A673 (cell line): ENCODE measurements around the gene FLT3. TPM values are rescaled to one million over a fixed set of nuclear protein-coding genes. Genes with fewer than 3 reads are reported as not detected.

Experiments used
- BruUV-seq: library from RNA; stranded (reverse); fragments of 400-500 nt; replicated peaks from 2 replicates; lab custom pipeline; 2021; lab: Mats Ljungman, UMichigan
- CTCF ChIA-PET: fragments of 300-600 bp; sonication (Branson Sonifier 250); formaldehyde crosslinking; loops from one replicate; lab custom pipeline; 2022; ENCODE audit warnings: antibody characterized with exemption; lab: Charles Lee
- POLR2A ChIA-PET: fragments of 300-600 bp; sonication (Branson Sonifier 250); formaldehyde crosslinking; loops from one replicate; lab custom pipeline; 2022; ENCODE audit warnings: antibody characterized with exemption; ENCODE audit not compliant: low non-redundant PET; lab: Charles Lee
- DNase-seq: peaks from one replicate; pipeline ENCODE4 v3.0.0-alpha.2; 2015; ENCODE audit warnings: low spot score
- H3K27ac ChIP-seq: fragments of 200-600 bp; sonication (generic); 2 replicates; pipeline ENCODE4 v1.5.1; 2016; ENCODE audit warnings: mixed run types, low read depth, mild to moderate bottlenecking, mixed read lengths, antibody characterized with exemption, low read length; ENCODE audit not compliant: poor library complexity, severe bottlenecking
- H3K27me3 ChIP-seq: fragments of 200-600 bp; sonication (generic); replicated peaks from 2 replicates; pipeline ENCODE4 v1.6.1; 2017; ENCODE audit warnings: mixed run types, low read depth, mild to moderate bottlenecking, mixed read lengths, antibody characterized with exemption, low read length; ENCODE audit not compliant: insufficient read depth, poor library complexity
- H3K36me3 ChIP-seq: fragments of 200-600 bp; sonication (generic); 2 replicates; pipeline ENCODE4 v1.6.1; 2016; ENCODE audit warnings: mixed run types, mild to moderate bottlenecking, mixed read lengths, antibody characterized with exemption, low read length; ENCODE audit not compliant: insufficient read depth, poor library complexity, severe bottlenecking
- H3K4me1 ChIP-seq: fragments of 200-600 bp; sonication (generic); 2 replicates; pipeline ENCODE4 v1.6.1; 2017; ENCODE audit warnings: mixed run types, mild to moderate bottlenecking, mixed read lengths, antibody characterized with exemption, low read length; ENCODE audit not compliant: insufficient read depth, poor library complexity, severe bottlenecking
- H3K4me3 ChIP-seq: fragments of 200-600 bp; sonication (generic); 2 replicates; pipeline ENCODE4 v1.5.1; 2016; ENCODE audit warnings: low read depth, mixed run types, mild to moderate bottlenecking, mixed read lengths, low read length; ENCODE audit not compliant: poor library complexity, severe bottlenecking
- H3K9me3 ChIP-seq: fragments of 200-600 bp; sonication (generic); 2 replicates; pipeline ENCODE4 v1.6.1; 2016; ENCODE audit warnings: mixed run types, low read depth, mild to moderate bottlenecking, mixed read lengths, antibody characterized with exemption, low read length; ENCODE audit not compliant: poor library complexity, severe bottlenecking
- EZH2 ChIP-seq: fragments of 200-600 bp; sonication (generic); IDR thresholded peaks from 2 replicates; pipeline ENCODE4 v1.6.1; 2017; ENCODE audit warnings: borderline replicate concordance, low read depth, mild to moderate bottlenecking, mixed read lengths, antibody characterized with exemption, low read length; ENCODE audit not compliant: poor library complexity, severe bottlenecking
- intact Hi-C: fragments of 100-400 bp; cut with micrococcal nuclease; formaldehyde crosslinking; loops from one replicate; pipeline ENCODE4 v1.10.0; 2022; ENCODE audit not compliant: unreplicated experiment
- total RNA-seq: library from RNA; stranded (reverse); gene quantifications from 2 replicates; pipeline ENCODE4 v1.2.3, GENCODE V29; 2021
- TF ChIP-seq, protein P1 (sequence below): fragments of 300-800, 200-600 bp; sonication (generic); conservative IDR thresholded peaks from 2 replicates; pipeline ENCODE4 v1.5.1; 2017; ENCODE audit warnings: low read depth, mild to moderate bottlenecking, antibody characterized with exemption, low read length, moderate library complexity, mixed read lengths

Gene FLT3
- total RNA-seq, 1 experiment from 2014 or later: 0.15 TPM

- intact Hi-C loops: loop anchor here (10.0 kb wide), 1 partner anchor 988 kb away; no protein-coding TSS in a partner anchor
- Histone ChIP-seq H3K27ac (no peak overlapping the region), H3K36me3 (no peaks in the 10 kb centered on the region), H3K9me3 (no peaks in the 10 kb centered on the region), H3K4me1 (no peaks in the 10 kb centered on the region), H3K27me3 (peaks cover 100% of the 10 kb centered on the region), H3K4me3 (no peak overlapping the region)
- ChIA-PET CTCF (no interaction called here), POLR2A (no interaction called here)
- no TSS peak for BruUV-seq
- TF ChIP-seq, protein P1, sequence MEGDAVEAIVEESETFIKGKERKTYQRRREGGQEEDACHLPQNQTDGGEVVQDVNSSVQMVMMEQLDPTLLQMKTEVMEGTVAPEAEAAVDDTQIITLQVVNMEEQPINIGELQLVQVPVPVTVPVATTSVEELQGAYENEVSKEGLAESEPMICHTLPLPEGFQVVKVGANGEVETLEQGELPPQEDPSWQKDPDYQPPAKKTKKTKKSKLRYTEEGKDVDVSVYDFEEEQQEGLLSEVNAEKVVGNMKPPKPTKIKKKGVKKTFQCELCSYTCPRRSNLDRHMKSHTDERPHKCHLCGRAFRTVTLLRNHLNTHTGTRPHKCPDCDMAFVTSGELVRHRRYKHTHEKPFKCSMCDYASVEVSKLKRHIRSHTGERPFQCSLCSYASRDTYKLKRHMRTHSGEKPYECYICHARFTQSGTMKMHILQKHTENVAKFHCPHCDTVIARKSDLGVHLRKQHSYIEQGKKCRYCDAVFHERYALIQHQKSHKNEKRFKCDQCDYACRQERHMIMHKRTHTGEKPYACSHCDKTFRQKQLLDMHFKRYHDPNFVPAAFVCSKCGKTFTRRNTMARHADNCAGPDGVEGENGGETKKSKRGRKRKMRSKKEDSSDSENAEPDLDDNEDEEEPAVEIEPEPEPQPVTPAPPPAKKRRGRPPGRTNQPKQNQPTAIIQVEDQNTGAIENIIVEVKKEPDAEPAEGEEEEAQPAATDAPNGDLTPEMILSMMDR: no peak
- DNase-seq: no peak
These were observed 127.9 kb downstream of the FLT3 start for GRCh38 chr13:27972478-27972820.

DNA sequence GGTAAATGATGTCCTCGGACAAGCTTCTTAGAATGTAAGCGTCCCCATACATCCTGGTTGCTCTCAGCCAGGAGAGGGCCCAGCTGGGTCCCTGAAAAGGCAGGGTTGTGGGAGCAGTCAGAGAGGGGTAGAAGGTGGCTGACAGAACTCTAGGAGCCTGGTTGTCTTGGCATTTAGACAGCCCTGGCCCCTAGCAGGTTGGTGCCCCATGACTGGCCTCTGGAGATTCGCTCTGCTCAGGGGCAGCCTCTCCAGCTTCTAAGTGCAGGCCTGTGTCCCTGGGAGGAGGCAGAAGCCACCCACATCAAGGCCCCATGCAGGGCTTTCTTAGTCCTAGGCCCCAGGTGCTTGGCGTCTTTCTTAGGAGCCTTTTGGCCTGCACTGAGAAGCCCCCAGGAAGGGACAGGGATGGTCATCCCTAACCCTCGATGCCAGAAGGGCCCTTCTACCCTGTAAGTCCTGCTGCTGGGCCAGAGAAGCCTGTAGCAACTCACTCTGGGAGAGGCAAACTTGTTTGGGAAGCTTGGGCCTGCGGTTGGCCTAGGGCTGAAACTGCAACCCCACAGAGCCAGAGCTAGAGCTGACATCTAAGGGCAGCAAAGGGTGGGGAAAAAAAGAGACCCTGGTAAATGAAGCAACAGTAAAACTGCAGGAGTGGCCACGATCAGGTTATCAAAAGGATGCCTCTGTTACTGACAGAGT lies 128.4 kb downstream of the FLT3 start:
- intact Hi-C loops: loop anchor here (10.0 kb wide), 1 partner anchor 987 kb away; no protein-coding TSS in a partner anchor
- DNase-seq: no peak
- Histone ChIP-seq H3K27me3 (peaks cover 100% of the 10 kb centered on the region), H3K27ac (no peak overlapping the region), H3K9me3 (no peaks in the 10 kb centered on the region), H3K4me1 (no peaks in the 10 kb centered on the region), H3K36me3 (no peaks in the 10 kb centered on the region), H3K4me3 (no peak overlapping the region)
- CTCF ChIA-PET: interaction anchor here (0.6 kb wide), 1 partner anchor 8 kb away, joined by 3 read pairs; no protein-coding TSS in a partner anchor
- no TSS peak for BruUV-seq
- TF ChIP-seq EZH2: no peak
- TF ChIP-seq, protein P1: no peak
- POLR2A ChIA-PET: no interaction called here

- DNase-seq: no peak
- Histone ChIP-seq H3K9me3 (no peaks in the 10 kb centered on the region), H3K4me1 (no peaks in the 10 kb centered on the region), H3K4me3 (no peak overlapping the region), H3K36me3 (no peaks in the 10 kb centered on the region), H3K27ac (no peak overlapping the region), H3K27me3 (peaks cover 100% of the 10 kb centered on the region)
- CTCF ChIA-PET: interaction anchor here (0.6 kb wide), 1 partner anchor 8 kb away, joined by 3 read pairs; no protein-coding TSS in a partner anchor
- POLR2A ChIA-PET: no interaction called here
- TF ChIP-seq, protein P1: no peak
- TF ChIP-seq EZH2: no peak
- BruUV-seq: no TSS peak
- intact Hi-C loops: loop anchor here (10.0 kb wide), 1 partner anchor 986 kb away; no protein-coding TSS in a partner anchor
These were observed 129.1 kb downstream of the FLT3 start for GRCh38 chr13:27971236-27971645.
